KMS-11 (cell line): ENCODE measurements around the gene AIP.

Experiments
- H2AFZ ChIP-seq: fragments of 200-600 bp; sonication (generic); 2 replicates; pipeline ENCODE4 v1.6.1; 2016; ENCODE audit warnings: antibody characterized with exemption, mixed run types, low read depth
- H3K27ac ChIP-seq: fragments of 200-600 bp; sonication (generic); 2 replicates; pipeline ENCODE4 v1.6.1; 2016; ENCODE audit warnings: mild to moderate bottlenecking, mixed run types
- H3K27me3 ChIP-seq: fragments of 200-600 bp; sonication (generic); 2 replicates; pipeline ENCODE4 v1.6.1; 2017; ENCODE audit warnings: mild to moderate bottlenecking, low read depth, mixed run types, moderate library complexity; ENCODE audit not compliant: insufficient read depth
- H3K36me3 ChIP-seq: fragments of 200-600 bp; sonication (generic); 2 replicates; pipeline ENCODE4 v1.6.1; 2017; ENCODE audit warnings: mild to moderate bottlenecking, mixed run types; ENCODE audit not compliant: insufficient read depth
- H3K4me1 ChIP-seq: fragments of 200-600 bp; sonication (generic); 2 replicates; pipeline ENCODE4 v1.6.1; 2016; ENCODE audit warnings: mild to moderate bottlenecking, low read depth, mixed run types; ENCODE audit not compliant: poor library complexity, severe bottlenecking
- H3K4me2 ChIP-seq: fragments of 200-600 bp; sonication (generic); 2 replicates; pipeline ENCODE4 v1.7.0; 2016; ENCODE audit warnings: mild to moderate bottlenecking, mixed run types
- H3K4me3 ChIP-seq: fragments of 200-600 bp; sonication (generic); IDR thresholded peaks from 2 replicates; pipeline ENCODE4 v1.6.1; 2017; ENCODE audit warnings: low read depth, low read length, mixed read lengths; ENCODE audit not compliant: insufficient read depth
- H3K79me2 ChIP-seq: fragments of 200-600 bp; sonication (generic); 2 replicates; pipeline ENCODE4 v1.6.1; 2016; ENCODE audit warnings: low read depth, mixed run types; ENCODE audit not compliant: insufficient read depth
- H3K9ac ChIP-seq: fragments of 200-600 bp; sonication (generic); 2 replicates; pipeline ENCODE4 v1.6.1; 2016; ENCODE audit warnings: mild to moderate bottlenecking, mixed run types
- H4K20me1 ChIP-seq: fragments of 200-600 bp; sonication (generic); 2 replicates; pipeline ENCODE4 v1.6.1; 2016; ENCODE audit warnings: mild to moderate bottlenecking, mixed run types; ENCODE audit not compliant: insufficient read depth
- CTCF ChIP-seq: fragments of 200-600 bp; sonication (generic); conservative IDR thresholded peaks from 2 replicates; pipeline ENCODE4 v1.6.1; 2017; ENCODE audit warnings: low read depth, mild to moderate bottlenecking, antibody characterized with exemption, low read length, moderate library complexity, mixed read lengths

Gene AIP

DNA sequence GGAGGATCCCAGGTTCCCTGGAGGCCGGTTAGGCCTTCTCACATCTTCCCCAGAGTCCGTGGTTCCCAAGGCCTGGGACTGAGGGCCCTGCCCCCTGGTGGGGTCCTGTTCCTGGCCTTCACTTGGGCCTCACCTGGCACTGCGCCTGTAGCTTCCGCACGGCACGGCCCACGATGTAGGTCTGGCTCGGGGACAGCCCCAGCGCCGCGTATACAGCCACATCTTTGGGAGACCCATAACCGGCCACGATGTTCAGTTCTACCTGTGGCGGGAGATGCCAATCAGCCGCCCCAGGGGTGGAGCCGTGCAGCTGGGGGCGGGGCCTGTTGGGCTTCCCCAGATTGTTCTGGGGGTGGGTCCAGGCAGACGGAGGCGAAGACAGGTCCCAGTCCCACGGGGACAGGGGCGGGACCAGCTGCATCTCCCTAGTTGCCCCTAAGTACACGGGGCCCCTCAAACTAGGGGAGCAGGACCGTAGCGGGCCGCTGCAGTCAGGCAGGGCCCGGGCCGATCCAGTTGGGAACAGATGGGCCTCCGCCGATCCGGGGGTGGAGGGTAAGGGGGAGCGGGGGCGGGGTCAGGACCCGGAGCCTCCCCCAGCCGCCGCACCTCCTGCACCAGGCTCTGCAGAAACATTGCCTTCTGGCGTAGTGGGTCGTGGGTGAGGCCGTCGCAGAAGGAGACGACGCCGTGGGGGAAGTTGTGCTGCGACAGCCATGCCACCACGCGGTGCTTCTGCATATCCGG is 10.1 kb downstream of the AIP start:
- Histone ChIP-seq H3K9ac (no peak overlapping the region), H3K4me2 (no peak overlapping the region), H3K27ac (no peak overlapping the region), H3K79me2 (no peaks in the 10 kb centered on the region), H3K27me3 (no peaks in the 10 kb centered on the region), H3K36me3 (no peaks in the 10 kb centered on the region), H3K4me1 (no peaks in the 10 kb centered on the region), H3K4me3 (no peak overlapping the region), H2AFZ (no peak overlapping the region), H4K20me1 (no peaks in the 10 kb centered on the region)
- TF ChIP-seq CTCF, result no peak

GRCh38 chr11:67493548-67494370 is 10.9 kb downstream of the AIP start:
- Histone ChIP-seq H3K27ac (no peak overlapping the region), H3K36me3 (no peaks in the 10 kb centered on the region), H2AFZ (no peak overlapping the region), H3K27me3 (no peaks in the 10 kb centered on the region), H3K9ac (no peak overlapping the region), H3K79me2 (no peaks in the 10 kb centered on the region), H3K4me3 (no peak overlapping the region), H3K4me1 (no peaks in the 10 kb centered on the region), H3K4me2 (no peak overlapping the region), H4K20me1 (no peaks in the 10 kb centered on the region)
- no peak for TF ChIP-seq CTCF

GRCh38 chr11:67494371-67495233 is 11.8 kb downstream of the AIP start:
- no peaks in the 10 kb centered on the region for H3K4me1 ChIP-seq
- no peaks in the 10 kb centered on the region for H4K20me1 ChIP-seq
- H3K36me3 ChIP-seq, result no peaks in the 10 kb centered on the region
- no peak overlapping the region for H2AFZ ChIP-seq
- no peak overlapping the region for H3K4me2 ChIP-seq
- H3K27ac ChIP-seq, result no peak overlapping the region
- H3K79me2 ChIP-seq, result no peaks in the 10 kb centered on the region
- H3K27me3 ChIP-seq, result no peaks in the 10 kb centered on the region
- H3K9ac ChIP-seq, result no peak overlapping the region
- TF ChIP-seq CTCF, result no peak
- H3K4me3 ChIP-seq, result no peak overlapping the region

DNA sequence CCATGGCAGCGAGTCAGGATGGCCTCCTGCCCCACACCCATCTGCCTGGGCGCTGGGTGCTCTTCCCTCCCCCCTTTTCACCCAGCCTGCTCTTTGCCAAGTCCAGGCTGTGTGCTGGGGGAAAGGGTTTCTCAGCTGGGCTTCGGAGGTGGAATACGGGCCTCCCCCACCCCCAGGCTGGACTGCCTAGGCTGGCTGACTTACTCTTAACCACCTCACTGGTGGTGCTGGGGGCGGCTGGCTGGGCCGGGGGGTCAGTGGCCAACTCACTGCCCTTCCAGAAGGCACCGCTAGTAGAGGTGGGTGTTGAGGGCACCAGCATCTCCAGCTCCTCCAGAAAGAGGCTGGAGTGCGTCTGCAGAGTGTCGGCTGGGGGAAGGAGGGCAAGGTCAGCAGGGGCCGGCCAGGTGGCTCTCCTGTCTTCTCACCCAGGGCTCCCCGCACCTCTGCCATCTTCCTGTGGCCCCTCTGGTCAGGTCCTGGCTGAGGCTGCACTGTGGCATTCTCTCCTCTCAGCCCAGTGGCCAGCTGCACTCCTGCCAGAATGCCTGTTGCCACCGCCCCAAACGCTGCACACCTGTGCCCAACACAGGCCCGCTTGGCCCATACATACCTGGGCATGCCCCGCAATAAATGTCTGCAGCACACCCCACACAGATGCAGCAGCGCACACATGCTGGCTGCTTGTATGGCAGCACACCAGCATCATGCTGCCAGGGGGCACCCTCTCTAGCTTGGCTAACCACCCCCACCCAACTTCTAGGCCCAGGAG is 12.6 kb downstream of the AIP start:
- Histone ChIP-seq H3K27ac (no peak overlapping the region), H3K4me3 (no peak overlapping the region), H3K4me1 (no peaks in the 10 kb centered on the region), H3K4me2 (no peak overlapping the region), H3K36me3 (no peaks in the 10 kb centered on the region), H4K20me1 (no peaks in the 10 kb centered on the region), H3K79me2 (no peaks in the 10 kb centered on the region), H2AFZ (no peak overlapping the region), H3K9ac (no peak overlapping the region), H3K27me3 (no peaks in the 10 kb centered on the region)
- no peak for TF ChIP-seq CTCF
